GM18505 (cell line): Measurements from ENCODE around the gene C3orf70.
"Not testable (repeated sequence)": the region's sequence is repeated elsewhere in the genome, so short reads cannot be mapped to it uniquely, and the experiment has no call there.

ENCODE experiments used
- ATAC-seq: cut with Tn5 transposase; IDR thresholded peaks from one replicate; pipeline ENCODE4 v1.9.1; 2021; ENCODE audit not compliant: unreplicated experiment
- POLR2A ChIP-seq: IDR thresholded peaks from 4 replicates; pipeline ENCODE4 v1.6.1; 2011; ENCODE audit warnings: borderline replicate concordance; ENCODE audit not compliant: insufficient read depth, insufficient read length; ENCODE audit errors: extremely low read depth

The C3orf70 gene

GRCh38 chr3:185134509-185134908 lies 18.4 kb downstream of the C3orf70 start:
- no peak for TF ChIP-seq POLR2A
- ATAC-seq: no peak

- no peak for ATAC-seq
- TF ChIP-seq POLR2A: no peak
Measured at GRCh38 chr3:185131602-185132256, 21.1 kb downstream of the C3orf70 start.

- no peak for ATAC-seq
- TF ChIP-seq POLR2A: no peak
Measured at GRCh38 chr3:185129083-185129482, 23.8 kb downstream of the C3orf70 start.

- no peak for ATAC-seq
- no peak for TF ChIP-seq POLR2A
Measured at GRCh38 chr3:185126201-185126600, 26.7 kb downstream of the C3orf70 start.

- no peak for TF ChIP-seq POLR2A
- ATAC-seq: no peak
Measured at GRCh38 chr3:185120126-185120525, 32.7 kb downstream of the C3orf70 start.

GRCh38 chr3:185115371-185115770 lies 37.5 kb downstream of the C3orf70 start:
- no peak for ATAC-seq
- no peak for TF ChIP-seq POLR2A

- no peak for ATAC-seq
- TF ChIP-seq POLR2A: no peak
Measured at GRCh38 chr3:185114756-185115155, 38.1 kb downstream of the C3orf70 start.

GRCh38 chr3:185112186-185112585 lies 40.7 kb downstream of the C3orf70 start:
- TF ChIP-seq POLR2A: no peak
- ATAC-seq: no peak

GRCh38 chr3:185109012-185109411 lies 43.8 kb downstream of the C3orf70 start:
- ATAC-seq: not testable (repeated sequence)

GRCh38 chr3:185106256-185106890 lies 46.5 kb downstream of the C3orf70 start:
- ATAC-seq: not testable (repeated sequence)

GRCh38 chr3:185103359-185104127 lies 49.3 kb downstream of the C3orf70 start:
- no peak for ATAC-seq
- TF ChIP-seq POLR2A: no peak

GRCh38 chr3:185094697-185095096 lies 58.2 kb downstream of the C3orf70 start:
- ATAC-seq: no peak
- no peak for TF ChIP-seq POLR2A

GRCh38 chr3:185093116-185093515 lies 59.7 kb downstream of the C3orf70 start:
- no peak for ATAC-seq
- TF ChIP-seq POLR2A: no peak

- no peak for TF ChIP-seq POLR2A
- no peak for ATAC-seq
Measured at GRCh38 chr3:185090811-185091210, 62.0 kb downstream of the C3orf70 start.
